Activated T-cell treated with anti-CD3 and anti-CD28 coated beads for 48 hours (primary cell): ENCODE measurements around the gene AKAP9.
"Not testable (repeated sequence)": the region's sequence is repeated elsewhere in the genome, so short reads cannot be mapped to it uniquely, and the experiment has no call there.

ENCODE experiments used
- DNase-seq: peaks from one replicate; pipeline ENCODE4 v3.0.0-alpha.2; 2020; ENCODE audit warnings: low read depth

The AKAP9 gene

GRCh38 chr7:91946549-91946948 is 5.9 kb downstream of the AKAP9 start:
- no peak for DNase-seq

GRCh38 chr7:91947948-91948347 is 7.3 kb downstream of the AKAP9 start:
- no peak for DNase-seq

GRCh38 chr7:91949221-91950009 is 8.8 kb downstream of the AKAP9 start:
- no peak for DNase-seq

GRCh38 chr7:91953618-91954017 is 13.0 kb downstream of the AKAP9 start:
- DNase-seq = no peak

GRCh38 chr7:91956464-91956863 is 15.8 kb downstream of the AKAP9 start:
- DNase-seq = not testable (repeated sequence)

- no peak for DNase-seq
Observed at GRCh38 chr7:91957232-91957631, 16.6 kb downstream of the AKAP9 start.

- DNase-seq = no peak
Observed at GRCh38 chr7:91957823-91958222, 17.2 kb downstream of the AKAP9 start.

GRCh38 chr7:91959023-91959422 is 18.4 kb downstream of the AKAP9 start:
- no peak for DNase-seq

GRCh38 chr7:91961816-91962215 is 21.2 kb downstream of the AKAP9 start:
- no peak for DNase-seq

- DNase-seq = no peak
Observed at GRCh38 chr7:91962419-91962818, 21.8 kb downstream of the AKAP9 start.

- DNase-seq = not testable (repeated sequence)
Observed at GRCh38 chr7:91967513-91967912, 26.9 kb downstream of the AKAP9 start.

- no peak for DNase-seq
Observed at GRCh38 chr7:91973639-91974038, 33.0 kb downstream of the AKAP9 start.

- DNase-seq = no peak
Observed at GRCh38 chr7:91974066-91974465, 33.4 kb downstream of the AKAP9 start.

GRCh38 chr7:91976743-91977142 is 36.1 kb downstream of the AKAP9 start:
- DNase-seq = no peak

- no peak for DNase-seq
Observed at GRCh38 chr7:91979590-91979989, 38.9 kb downstream of the AKAP9 start.

- DNase-seq = not testable (repeated sequence)
Observed at GRCh38 chr7:91982352-91982751, 41.7 kb downstream of the AKAP9 start.

GRCh38 chr7:91988213-91988612 is 47.6 kb downstream of the AKAP9 start:
- no peak for DNase-seq

- DNase-seq = no peak
Observed at GRCh38 chr7:91993976-91994375, 53.3 kb downstream of the AKAP9 start.

- no peak for DNase-seq
Observed at GRCh38 chr7:91995391-91996105, 54.9 kb downstream of the AKAP9 start.

- no peak for DNase-seq
Observed at GRCh38 chr7:91999631-92000565, 59.2 kb downstream of the AKAP9 start.

- DNase-seq = no peak
Observed at GRCh38 chr7:92002720-92003119, 62.1 kb downstream of the AKAP9 start.

GRCh38 chr7:92006046-92006445 is 65.4 kb downstream of the AKAP9 start:
- DNase-seq = no peak
